DMS53 treated with DMSO at 0.1 percent for 48 hours (cell line): ENCODE results near the gene ABI3BP.

ENCODE experiments used
- DNase-seq: peaks from one replicate; lab custom pipeline; 2025; ENCODE audit not compliant: unreplicated experiment; lab: John Stamatoyannopoulos, UW

ABI3BP gene

DNA sequence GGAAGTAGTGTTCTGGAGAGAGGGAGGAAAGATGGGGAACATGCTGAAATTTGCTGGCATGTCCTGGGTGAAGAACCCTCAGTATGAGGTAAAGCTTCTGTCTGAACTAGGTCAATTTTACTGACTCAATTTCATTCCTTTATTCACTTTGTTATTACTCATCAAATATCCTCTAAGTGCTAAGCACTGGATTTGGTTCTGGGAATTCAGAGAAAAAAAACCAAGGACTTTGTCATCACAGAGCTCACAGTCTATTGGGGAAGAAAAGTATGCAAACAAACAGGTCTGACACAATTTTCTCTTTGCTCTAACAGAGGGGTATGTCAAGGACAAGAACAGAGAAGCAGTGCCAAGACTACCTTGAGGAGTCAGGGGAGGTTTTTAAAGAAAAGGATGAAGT lies 215.9 kb downstream of the ABI3BP start:
- DNase-seq: no peak

DNA sequence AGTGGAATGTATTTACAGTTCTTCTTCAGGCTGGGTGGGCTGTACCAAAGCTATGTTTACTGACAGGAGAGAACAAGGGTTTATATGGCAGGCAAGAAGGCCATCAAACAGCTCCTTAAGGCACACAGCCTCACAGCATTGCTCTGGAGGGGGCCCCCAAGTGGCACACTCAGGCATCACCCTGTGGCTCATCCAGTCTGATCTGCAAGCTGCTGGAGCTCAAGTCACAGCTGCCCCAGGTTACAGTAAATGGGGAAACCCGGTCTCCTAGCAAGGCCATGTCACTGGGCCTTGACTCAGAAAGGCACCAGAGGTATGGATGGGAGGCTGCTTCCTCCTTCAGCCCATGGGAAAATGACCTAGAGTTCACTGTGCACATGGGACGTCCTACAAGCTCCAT lies 216.5 kb downstream of the ABI3BP start:
- no peak for DNase-seq

DNA sequence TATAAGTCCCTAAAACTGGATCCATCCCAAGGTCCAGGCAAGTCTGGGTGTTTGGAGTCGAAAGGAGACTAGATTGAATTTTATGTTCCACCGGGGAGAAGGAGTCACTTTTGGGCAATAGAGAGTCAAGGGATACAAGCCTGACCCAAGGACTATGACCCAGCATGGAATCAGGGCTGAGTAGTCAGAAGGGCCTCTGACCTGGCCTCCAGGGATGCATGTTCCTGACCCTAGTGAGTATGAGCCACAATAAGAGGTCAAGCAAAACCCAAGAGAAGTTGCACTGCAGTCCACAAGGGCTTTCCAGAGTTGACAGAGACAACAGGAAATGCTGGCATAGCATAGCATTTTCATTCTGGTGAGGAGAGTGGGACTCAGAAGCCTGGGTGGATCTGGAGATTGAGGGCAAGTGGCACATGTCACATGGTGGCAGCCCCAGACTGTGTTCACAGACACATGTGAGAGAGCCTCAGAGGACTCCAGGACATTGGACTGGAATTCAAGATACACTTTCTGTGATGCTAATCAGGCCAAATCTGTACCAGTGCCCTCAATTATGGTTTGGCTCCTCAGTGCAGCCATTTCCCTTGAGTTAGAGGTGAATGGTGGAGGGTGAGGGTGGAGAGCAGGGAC lies 217.0 kb downstream of the ABI3BP start:
- no peak for DNase-seq

DNA sequence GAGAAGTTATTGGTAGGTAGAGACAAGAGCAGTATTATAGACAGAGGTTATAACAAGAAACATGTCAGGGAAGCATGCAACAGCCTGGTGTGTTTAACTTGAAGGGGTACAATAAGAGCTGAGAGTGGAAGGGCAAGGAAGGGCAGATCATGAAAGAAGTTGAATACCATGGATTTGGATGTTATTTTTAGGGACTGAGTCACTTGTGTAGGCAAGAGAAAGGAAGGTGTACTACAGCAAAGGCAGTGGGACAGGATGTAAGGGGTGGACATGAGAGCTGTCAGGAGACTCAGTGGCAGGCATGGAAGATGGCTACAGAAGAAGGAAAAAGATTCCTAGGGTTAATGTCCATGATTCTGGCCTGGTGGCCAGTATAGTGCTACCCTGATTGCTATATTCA lies 217.6 kb downstream of the ABI3BP start:
- no peak for DNase-seq

DNA sequence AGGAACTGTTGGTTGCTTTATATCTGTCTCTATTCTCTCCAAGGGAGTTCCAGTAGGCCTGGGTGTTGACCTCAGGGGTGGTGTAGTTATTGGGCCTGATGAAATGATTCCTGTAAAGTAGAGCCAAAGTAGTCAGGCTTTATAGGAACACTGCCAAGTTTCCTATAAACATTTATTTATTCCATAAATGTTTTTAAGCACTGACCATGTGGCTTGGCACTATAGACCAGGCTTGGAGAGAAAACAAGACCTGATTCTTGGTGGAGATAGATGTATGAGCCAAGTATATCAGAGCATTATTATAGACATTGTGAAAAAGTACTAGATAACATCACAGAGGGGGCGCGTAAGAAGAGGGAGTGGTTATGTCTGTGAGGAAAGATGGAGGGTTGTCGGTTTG lies 218.0 kb downstream of the ABI3BP start:
- no peak for DNase-seq

DNA sequence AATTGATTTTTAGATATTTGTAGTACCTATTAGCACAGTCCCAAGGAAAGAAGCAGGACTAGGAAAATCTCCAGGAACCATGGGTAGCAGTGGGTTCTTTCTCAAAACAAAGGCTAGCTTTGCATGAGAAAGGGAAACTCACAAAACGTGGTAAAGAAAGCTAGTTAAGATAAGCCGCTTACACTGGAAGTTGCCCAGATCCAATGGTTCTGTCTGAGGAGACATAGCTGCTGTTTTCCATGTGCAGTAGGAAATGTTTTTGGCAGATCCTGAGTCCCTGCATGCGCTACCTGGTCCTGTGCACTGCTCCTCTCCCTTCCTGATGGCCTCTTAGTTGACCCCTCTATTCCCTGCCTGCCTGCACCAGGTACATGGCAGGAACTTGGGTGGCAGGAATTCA lies 223.5 kb downstream of the ABI3BP start:
- no peak for DNase-seq

DNA sequence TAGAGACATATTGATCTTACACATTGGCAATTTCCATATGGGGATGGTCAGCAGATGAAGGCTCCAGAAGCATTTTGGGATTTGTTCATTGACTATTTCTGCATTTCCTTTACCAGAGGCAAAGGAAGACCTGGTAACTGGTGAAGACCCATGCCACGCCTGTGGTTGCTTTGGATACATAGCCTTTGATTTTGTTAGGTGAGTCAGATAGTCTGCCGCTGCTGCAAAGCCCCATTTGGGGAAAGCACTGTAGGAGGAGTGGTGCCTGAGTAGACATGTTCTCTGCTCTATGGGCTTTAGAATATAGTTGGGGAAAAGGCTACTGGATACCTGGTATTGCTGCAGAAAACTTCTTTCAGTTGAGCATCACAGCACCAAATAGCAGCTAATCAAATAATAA lies 227.2 kb downstream of the ABI3BP start:
- no peak for DNase-seq

DNA sequence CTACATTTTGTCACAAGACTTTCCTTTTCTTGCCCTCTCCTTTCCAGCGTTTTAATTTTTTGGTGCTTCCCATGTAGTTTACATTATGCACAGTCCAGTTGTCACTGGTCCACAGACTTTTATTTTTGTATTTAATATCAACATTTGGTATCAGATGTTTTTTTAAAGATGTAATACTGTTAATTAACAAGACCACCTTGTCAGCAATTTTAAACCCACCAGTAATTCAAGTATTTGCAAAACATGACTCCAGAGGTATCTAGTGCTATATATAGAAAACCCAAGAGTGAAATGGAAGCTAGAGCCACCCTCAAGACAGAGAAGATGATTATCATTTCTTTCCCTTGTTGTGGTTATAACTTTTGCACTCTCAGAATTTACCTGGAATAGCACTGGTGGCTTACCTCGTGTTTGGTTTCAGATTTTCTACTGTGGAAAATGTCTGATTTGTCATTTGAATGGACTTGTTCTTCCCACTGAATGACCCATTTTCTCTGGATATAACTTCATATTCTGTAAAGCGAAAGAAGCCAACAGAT lies 227.7 kb downstream of the ABI3BP start:
- DNase-seq: no peak

DNA sequence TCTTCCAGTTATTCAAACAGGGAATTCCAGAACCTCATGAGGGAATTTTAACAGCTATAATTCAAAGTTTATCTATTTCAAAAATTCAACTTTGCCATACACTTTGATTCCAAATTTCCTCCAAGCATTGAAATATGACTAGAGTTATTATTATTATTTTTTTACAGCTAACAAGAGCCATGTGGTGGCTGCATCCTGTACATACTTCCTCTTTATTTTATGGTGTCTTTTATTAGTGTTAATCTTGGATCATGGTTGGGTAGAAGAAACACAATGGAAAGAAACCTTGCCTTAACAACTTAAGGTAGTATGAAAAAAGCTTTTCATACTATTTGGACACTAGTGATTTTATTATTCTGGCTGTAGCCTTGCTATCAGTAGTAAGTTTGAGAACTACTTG lies 231.3 kb downstream of the ABI3BP start:
- no peak for DNase-seq

DNA sequence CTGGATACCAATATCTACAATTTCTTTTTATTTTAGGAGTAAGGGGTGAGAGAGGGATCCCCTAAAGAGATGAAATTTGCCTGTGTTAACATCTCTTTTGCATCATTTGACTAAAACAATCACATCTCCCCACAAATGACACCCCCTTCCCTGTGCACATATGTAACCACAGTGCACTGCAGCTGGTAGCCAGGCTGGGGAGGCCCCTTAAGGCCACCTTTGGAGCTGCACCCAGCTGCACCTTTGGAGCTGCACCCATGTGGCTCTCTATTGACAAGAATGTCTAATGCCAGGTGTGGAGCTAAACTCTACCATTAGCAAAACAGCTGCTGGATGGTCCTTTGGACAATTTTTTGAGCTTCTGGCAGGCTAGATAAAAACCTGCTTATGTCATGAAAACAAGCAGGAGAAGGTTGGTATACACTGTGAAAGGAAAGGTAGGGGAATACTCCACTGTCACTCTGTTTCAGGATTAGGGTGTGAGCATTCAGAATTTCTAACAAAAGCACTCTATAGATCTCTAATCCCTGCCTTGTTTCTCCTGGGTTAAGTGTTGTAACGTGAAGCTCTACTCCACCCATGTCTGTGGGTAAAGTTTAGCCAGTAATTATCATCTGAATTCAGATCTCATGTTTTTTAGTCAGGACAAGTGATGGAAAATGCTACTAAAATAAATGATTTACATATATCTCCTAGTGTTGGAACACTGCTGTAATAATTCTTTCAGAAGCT lies 231.8 kb downstream of the ABI3BP start:
- DNase-seq: peak; percentile 18

DNA sequence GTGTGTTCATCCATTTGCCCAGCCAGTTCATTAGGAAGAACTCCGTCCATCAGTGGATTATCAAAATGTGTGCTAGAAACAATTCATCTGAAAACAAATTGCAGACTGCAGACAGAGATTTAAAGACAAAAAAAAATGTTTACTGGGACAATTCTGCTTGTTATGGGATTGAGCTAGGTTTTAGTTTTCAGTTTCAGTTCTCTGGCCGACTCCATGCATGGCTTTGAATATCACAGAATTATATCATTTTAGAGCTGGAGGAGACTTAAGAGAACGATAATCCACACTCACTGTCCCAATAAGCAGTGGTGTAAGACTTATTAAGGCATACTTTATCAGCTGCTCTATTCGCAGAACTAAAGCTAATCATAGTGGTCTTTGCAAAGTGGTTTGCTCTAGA lies 232.8 kb downstream of the ABI3BP start:
- DNase-seq: no peak

DNA sequence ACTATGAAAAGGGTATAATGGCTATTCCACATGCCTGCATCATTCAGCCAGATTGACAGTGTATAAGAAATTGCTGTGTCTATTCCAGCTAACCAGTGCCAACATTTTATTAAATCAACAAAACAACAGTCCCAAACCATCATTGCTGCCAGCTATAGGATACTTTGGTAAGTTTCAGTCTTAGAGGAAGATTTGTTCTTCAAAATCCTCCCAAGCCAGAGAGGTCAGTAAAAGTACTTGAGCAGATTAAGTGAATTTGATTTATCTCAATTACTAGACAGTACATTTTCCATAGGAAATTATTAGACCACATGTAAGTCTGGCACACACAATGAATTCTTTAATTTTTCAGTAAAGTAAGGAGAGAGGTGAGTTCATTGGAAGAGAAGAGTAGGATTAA lies 233.3 kb downstream of the ABI3BP start:
- DNase-seq: no peak

DNA sequence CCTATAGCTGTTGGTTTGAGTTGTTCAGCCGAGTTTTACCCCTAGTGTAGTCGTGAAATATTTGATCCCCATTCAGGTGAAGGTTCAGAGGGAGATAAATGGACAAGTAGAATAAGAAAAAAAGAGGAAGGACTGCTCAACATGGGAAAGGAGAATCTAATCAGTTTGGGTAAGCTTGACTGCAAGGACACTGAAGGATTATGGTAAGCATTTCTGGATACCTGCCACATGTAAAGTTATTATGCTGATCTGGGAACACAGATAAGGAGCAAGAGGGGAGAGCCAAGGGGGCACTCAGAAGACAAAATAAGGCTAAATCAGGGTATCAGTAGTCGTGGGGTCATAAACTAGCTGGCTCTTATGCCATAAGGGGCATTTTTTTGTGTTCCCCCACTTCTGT lies 234.1 kb downstream of the ABI3BP start:
- DNase-seq: no peak

DNA sequence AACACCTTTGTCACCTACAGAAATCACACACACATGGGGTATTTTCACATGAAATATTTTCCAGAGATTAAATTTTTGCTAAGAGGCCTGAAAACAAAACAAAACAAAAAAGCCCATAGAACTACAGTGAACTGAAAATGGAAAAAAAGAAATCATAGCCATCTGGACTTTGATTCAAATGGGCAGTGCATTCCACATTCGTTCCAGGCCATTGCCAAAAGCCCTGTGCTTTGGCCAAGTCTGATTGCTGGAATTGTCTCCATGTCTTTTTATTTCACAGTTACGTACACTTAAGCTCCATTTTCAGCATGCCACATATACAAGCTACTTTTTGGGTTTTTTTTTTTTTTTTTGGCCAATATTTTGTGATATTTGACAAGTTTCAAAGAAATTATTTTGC lies 236.8 kb downstream of the ABI3BP start:
- no peak for DNase-seq

DNA sequence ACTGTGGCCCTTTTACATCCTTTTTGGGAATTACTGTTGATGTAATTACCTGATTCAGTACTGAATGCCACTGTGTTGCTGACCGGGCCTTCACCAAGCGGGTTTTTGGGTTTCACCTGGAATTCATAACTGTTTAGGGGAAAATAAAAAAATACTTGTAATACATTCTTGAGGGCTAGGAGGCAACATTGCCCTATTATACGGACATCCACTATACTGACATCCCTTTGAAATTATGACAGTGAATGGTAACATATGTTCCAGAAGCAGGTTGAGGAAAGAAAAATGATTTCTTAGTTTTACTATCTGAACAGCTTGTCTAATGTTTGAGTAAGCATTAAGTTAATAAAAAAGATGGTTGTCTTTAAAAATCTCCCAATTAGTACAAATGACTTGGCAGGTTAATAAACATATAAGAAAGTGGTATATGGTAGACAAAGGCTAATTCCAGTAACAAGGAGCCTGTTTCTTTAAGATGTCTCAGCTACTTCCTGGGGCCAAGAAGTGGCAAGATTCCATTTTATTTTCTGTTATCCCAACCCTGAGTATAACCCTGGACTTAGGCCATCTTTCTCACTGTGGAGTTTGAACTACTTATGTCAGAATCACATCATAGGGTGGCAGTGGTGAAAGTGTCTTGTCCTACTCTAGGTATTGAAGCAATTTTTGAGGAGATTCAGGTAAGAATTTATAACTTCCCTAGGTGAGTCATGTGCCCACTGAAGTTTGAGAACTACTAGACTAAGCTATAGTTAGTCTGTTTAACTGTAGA lies 238.5 kb downstream of the ABI3BP start:
- DNase-seq: no peak

DNA sequence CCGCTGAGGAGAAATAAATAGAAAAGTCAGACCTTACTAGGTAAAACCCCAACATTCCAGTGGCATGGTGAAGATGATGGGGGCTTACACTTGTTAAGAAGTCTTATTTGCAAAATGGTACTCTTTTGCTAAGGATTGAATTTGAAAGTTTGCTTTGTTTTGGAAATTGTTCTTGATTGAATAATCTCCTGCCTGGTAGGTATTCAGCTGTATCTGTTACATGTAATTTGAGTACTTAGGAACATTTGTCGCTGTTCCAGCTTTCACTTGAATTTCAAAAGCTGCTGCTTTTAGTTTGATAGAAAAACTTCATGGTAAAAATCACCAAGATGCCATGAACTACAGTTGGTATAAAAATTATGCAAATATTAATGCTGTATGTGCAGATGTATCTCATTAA lies 239.4 kb downstream of the ABI3BP start:
- no peak for DNase-seq

DNA sequence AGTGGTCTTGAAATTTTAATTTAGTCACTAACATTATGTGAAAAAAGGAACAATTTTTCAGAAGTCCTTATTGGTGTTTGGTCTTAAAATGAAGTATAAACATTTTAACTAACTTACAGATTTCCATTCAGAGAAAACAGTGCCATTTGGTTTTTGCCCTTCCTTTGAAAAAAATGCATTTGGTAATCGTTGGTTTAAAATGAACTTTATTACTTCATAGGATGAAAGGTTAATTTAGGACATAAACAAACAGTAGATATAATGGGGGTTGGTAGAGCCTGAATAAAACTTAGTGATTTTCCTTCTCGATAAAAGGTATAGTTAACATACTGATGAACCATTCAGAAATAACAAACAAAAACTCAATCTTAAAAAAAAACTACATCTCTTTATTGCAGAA lies 244.3 kb downstream of the ABI3BP start:
- no peak for DNase-seq

DNA sequence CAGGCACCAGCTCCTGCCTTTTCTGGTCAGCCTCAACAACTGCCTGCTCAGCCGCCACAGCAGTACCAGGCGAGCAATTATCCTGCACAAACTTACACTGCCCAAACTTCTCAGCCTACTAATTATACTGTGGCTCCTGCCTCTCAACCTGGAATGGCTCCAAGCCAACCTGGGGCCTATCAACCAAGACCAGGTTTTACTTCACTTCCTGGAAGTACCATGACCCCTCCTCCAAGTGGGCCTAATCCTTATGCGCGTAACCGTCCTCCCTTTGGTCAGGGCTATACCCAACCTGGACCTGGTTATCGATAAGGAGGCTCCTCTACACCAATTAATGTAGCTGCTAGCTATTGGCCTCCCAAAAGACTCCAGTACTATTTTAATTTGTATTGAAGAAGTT lies 245.0 kb downstream of the ABI3BP start:
- no peak for DNase-seq

DNA sequence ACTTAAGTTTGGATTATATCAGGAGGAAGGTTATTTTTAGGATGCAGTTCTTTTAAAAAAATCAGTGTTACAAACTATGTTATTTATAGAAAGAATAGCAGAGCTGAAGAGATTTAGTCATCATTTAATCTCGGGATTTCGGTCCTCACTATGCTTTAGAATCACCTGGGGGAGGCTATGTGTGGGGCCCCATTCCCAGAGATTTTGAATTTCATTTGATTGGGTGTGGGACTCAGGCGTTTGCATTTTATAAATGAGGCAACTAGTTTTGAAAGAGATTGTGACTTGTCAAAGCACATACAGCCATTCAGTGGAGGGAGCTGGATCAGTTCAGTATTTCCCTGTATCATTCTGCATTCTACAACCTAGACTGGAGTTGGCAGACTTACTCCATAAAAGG lies 247.1 kb downstream of the ABI3BP start:
- no peak for DNase-seq

DNA sequence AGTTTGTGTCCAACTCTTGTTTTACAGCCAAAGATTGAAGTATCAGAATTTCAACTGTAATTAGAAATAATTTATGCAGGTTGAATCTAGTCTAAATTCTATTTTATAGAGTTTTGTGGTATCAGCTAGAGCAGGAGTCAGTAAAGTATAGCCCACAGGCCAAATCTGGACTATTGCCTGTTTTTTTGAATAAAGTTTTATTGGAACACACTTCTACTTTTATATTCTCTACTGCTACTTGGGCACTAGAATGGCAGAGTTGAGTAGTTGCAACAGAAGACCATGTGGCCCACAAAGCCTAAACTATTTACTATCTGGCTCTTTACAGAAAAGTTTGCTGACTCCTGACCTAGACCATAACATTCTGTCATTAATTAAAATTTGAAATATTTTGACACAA lies 247.6 kb downstream of the ABI3BP start:
- no peak for DNase-seq

DNA sequence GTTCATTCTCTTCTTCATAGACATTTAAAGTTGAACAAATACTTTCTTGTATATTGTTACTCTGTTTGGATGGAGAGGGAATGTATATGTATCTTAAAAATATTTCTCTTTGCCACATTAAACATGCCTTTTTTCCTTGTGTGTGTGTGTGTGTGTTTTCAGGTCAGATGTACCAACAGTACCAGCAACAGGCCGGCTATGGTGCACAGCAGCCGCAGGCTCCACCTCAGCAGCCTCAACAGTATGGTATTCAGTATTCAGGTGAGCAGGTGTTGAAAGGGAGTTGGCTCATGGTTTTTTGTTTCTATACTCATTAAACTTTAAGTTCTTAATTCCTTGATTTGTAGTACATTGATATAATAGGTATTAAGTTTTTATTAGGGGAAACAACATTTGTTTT lies 248.6 kb downstream of the ABI3BP start:
- no peak for DNase-seq

DNA sequence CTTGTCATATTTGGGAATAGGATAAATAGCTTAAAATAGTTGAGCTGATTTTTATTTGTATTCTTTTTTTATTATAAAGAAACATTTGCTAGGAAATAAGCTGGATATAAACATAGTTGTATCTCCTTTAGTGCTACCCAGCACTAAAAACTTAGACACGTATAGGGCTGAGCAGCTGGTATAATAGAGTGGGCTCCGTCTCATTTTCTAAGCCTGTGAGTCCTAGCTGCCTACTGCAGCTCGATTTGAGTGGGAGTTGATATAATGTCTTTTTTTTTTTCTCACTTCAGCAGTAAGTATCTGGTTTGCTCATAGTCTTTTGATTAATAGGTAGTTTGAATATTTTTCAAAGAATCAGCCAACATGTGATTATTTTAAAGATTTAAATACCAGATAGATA lies 249.7 kb downstream of the ABI3BP start:
- DNase-seq: no peak
